Testis (tissue), 2 donors: Measurements from ENCODE around the gene MGAT3.

ENCODE experiments used
- POLR2A ChIP-seq: fragments of 450-650 bp; IDR thresholded peaks from one replicate; pipeline ENCODE4 v1.6.1; 2017; ENCODE audit warnings: antibody characterized with exemption, mild to moderate bottlenecking, moderate library complexity
- TF ChIP-seq, protein P1 (sequence below), 3 experiments: fragments of 450-650 bp in 2 of 3; fragments of 200-600 bp in 1 of 3; sonication (generic) in 1 of 3; IDR thresholded peaks; one replicate each; pipeline ENCODE4 v1.5.1; 2016 to 2019; ENCODE audit warnings: antibody characterized with exemption in 3 of 3, mild to moderate bottlenecking in 2 of 3, moderate library complexity in 1 of 3

DNA sequence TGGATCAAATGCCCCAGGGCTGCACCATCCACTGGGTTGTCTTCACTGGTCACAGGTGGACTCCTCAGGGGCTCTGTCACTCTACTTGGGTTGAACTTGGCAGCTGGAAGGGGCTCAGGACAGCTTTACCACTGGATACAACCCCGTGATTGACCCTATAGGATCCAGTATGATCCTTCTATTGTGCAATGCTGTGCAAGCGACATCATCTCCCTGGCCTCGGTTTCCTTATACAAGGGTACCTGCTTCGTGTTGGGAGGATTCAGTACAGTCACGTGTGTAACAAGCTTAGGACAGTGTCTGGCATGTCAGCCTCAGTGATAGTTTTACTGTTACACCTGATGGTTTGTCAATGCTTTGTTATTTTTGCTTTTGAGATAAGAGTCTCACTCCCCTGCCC is 24.8 kb downstream of the MGAT3 start:
- TF ChIP-seq, protein P1, sequence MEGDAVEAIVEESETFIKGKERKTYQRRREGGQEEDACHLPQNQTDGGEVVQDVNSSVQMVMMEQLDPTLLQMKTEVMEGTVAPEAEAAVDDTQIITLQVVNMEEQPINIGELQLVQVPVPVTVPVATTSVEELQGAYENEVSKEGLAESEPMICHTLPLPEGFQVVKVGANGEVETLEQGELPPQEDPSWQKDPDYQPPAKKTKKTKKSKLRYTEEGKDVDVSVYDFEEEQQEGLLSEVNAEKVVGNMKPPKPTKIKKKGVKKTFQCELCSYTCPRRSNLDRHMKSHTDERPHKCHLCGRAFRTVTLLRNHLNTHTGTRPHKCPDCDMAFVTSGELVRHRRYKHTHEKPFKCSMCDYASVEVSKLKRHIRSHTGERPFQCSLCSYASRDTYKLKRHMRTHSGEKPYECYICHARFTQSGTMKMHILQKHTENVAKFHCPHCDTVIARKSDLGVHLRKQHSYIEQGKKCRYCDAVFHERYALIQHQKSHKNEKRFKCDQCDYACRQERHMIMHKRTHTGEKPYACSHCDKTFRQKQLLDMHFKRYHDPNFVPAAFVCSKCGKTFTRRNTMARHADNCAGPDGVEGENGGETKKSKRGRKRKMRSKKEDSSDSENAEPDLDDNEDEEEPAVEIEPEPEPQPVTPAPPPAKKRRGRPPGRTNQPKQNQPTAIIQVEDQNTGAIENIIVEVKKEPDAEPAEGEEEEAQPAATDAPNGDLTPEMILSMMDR (IDR thresholded peaks at IDR 0.05) = no peak
- no peak for TF ChIP-seq POLR2A
